Measurements from ENCODE around the gene WDTC1.

The WDTC1 gene

GRCh38 chr1:27314169-27314568 lies 79.7 kb downstream of the WDTC1 start:
- H3K27me3 ChIP-seq (ENCODE audit: control insufficient read depth in 1 of 2, insufficient read depth in 2 of 2, low read length in 2 of 2) = peaks cover 0 to 10% of the 10 kb centered on the region in 2 donors
- no peaks in the 10 kb centered on the region for H3K4me1 ChIP-seq (ENCODE audit: control insufficient read depth in 1 of 2, insufficient read depth in 2 of 2, low read length in 2 of 2)
- no peak overlapping the region for H3K4me3 ChIP-seq (ENCODE audit: low read depth in 1 of 2, low read length in 2 of 2)
- H3K36me3 ChIP-seq (ENCODE audit: control insufficient read depth in 1 of 2, insufficient read depth in 2 of 2, low read length in 2 of 2) = peaks cover 0 to 3% of the 10 kb centered on the region in 2 donors
- no peak overlapping the region for H3K9ac ChIP-seq (ENCODE audit: low read depth in 1 of 2, low read length in 2 of 2)
- H3K9me3 ChIP-seq (ENCODE audit: control insufficient read depth in 1 of 2, low read length in 2 of 2) = no peaks in the 10 kb centered on the region
- H3K27ac ChIP-seq (ENCODE audit: low read depth, low read length) = no peak overlapping the region

- H3K4me3 ChIP-seq (ENCODE audit: low read depth in 1 of 2, low read length in 2 of 2) = no peak overlapping the region
- H3K4me1 ChIP-seq (ENCODE audit: control insufficient read depth in 1 of 2, insufficient read depth in 2 of 2, low read length in 2 of 2) = no peaks in the 10 kb centered on the region
- H3K36me3 ChIP-seq (ENCODE audit: control insufficient read depth in 1 of 2, insufficient read depth in 2 of 2, low read length in 2 of 2) = peaks cover 0 to 3% of the 10 kb centered on the region in 2 donors
- peaks cover 3 to 10% of the 10 kb centered on the region in 2 donors for H3K27me3 ChIP-seq (ENCODE audit: control insufficient read depth in 1 of 2, insufficient read depth in 2 of 2, low read length in 2 of 2)
- no peak overlapping the region for H3K9ac ChIP-seq (ENCODE audit: low read depth in 1 of 2, low read length in 2 of 2)
- H3K9me3 ChIP-seq (ENCODE audit: control insufficient read depth in 1 of 2, low read length in 2 of 2) = no peaks in the 10 kb centered on the region
- H3K27ac ChIP-seq (ENCODE audit: low read depth, low read length) = no peak overlapping the region
These were observed 80.3 kb downstream of the WDTC1 start for GRCh38 chr1:27314737-27315136.

GRCh38 chr1:27316860-27317259 lies 82.4 kb downstream of the WDTC1 start:
- Histone ChIP-seq H3K36me3 (ENCODE audit: control insufficient read depth in 1 of 2, insufficient read depth in 2 of 2, low read length in 2 of 2) (no peaks in the 10 kb centered on the region), H3K9me3 (ENCODE audit: control insufficient read depth in 1 of 2, low read length in 2 of 2) (no peaks in the 10 kb centered on the region), H3K4me3 (ENCODE audit: low read depth in 1 of 2, low read length in 2 of 2) (no peak overlapping the region), H3K9ac (ENCODE audit: low read depth in 1 of 2, low read length in 2 of 2) (no peak overlapping the region), H3K4me1 (ENCODE audit: control insufficient read depth in 1 of 2, insufficient read depth in 2 of 2, low read length in 2 of 2) (peaks cover 0 to 3% of the 10 kb centered on the region in 2 donors), H3K27ac (ENCODE audit: low read depth, low read length) (no peak overlapping the region), H3K27me3 (ENCODE audit: control insufficient read depth in 1 of 2, insufficient read depth in 2 of 2, low read length in 2 of 2) (peaks cover 3 to 10% of the 10 kb centered on the region in 2 donors)

- Histone ChIP-seq H3K4me1 (ENCODE audit: control insufficient read depth in 1 of 2, insufficient read depth in 2 of 2, low read length in 2 of 2) (peaks cover 5 to 11% of the 10 kb centered on the region in 2 donors), H3K27ac (ENCODE audit: low read depth, low read length) (no peak overlapping the region), H3K36me3 (ENCODE audit: control insufficient read depth in 1 of 2, insufficient read depth in 2 of 2, low read length in 2 of 2) (no peaks in the 10 kb centered on the region), H3K27me3 (ENCODE audit: control insufficient read depth in 1 of 2, insufficient read depth in 2 of 2, low read length in 2 of 2) (peaks cover 3 to 10% of the 10 kb centered on the region in 2 donors), H3K4me3 (ENCODE audit: low read depth in 1 of 2, low read length in 2 of 2) (no peak overlapping the region), H3K9me3 (ENCODE audit: control insufficient read depth in 1 of 2, low read length in 2 of 2) (no peaks in the 10 kb centered on the region), H3K9ac (ENCODE audit: low read depth in 1 of 2, low read length in 2 of 2) (no peak overlapping the region)
These were observed 83.7 kb downstream of the WDTC1 start for GRCh38 chr1:27318136-27318535.

GRCh38 chr1:27318596-27318995 lies 84.2 kb downstream of the WDTC1 start:
- Histone ChIP-seq H3K27ac (ENCODE audit: low read depth, low read length) (no peak overlapping the region), H3K4me3 (ENCODE audit: low read depth in 1 of 2, low read length in 2 of 2) (no peak overlapping the region), H3K27me3 (ENCODE audit: control insufficient read depth in 1 of 2, insufficient read depth in 2 of 2, low read length in 2 of 2) (peaks cover 3 to 10% of the 10 kb centered on the region in 2 donors), H3K36me3 (ENCODE audit: control insufficient read depth in 1 of 2, insufficient read depth in 2 of 2, low read length in 2 of 2) (no peaks in the 10 kb centered on the region), H3K9ac (ENCODE audit: low read depth in 1 of 2, low read length in 2 of 2) (no peak overlapping the region), H3K9me3 (ENCODE audit: control insufficient read depth in 1 of 2, low read length in 2 of 2) (no peaks in the 10 kb centered on the region), H3K4me1 (ENCODE audit: control insufficient read depth in 1 of 2, insufficient read depth in 2 of 2, low read length in 2 of 2) (peaks cover 7 to 15% of the 10 kb centered on the region in 2 donors)

DNA sequence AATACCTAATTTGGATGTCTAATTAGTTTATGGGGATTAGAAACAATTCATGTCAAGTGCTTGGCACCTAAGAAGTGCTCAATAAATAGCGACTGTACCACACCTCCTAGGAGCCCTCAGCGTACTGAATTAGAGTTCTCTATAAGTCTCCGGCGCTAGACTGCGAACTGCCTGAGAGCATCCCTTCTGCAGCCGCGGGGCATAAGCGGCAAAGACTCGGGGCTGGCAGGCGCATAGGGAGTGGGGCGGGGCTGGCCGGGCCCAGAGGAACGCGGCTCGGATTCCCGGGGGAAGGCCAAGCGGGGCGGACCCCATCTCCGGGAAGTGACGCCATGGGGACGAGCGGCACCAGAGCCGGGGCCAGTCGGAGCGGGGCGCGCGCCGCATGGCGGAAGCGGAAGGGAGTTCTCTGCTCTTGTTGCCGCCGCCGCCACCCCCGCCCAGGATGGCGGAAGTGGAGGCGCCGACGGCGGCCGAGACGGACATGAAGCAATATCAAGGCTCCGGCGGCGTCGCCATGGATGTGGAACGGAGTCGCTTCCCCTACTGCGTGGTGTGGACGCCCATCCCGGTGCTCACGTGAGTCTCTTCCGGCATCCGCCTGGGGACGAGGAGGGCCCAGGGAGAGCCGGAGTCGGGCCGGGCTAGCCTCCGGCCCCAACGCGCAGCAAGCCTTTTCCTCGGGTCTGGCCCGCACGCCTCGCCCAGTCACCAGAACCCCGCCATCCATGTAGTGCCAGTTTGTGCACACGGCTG lies 87.6 kb downstream of the WDTC1 start, which contains the start of gene TMEM222:
TMEM222 (plus strand) TSS at position 351 of the 756 bp plus-strand sequence; CDS start at position 386, 35 bp downstream.
- Histone ChIP-seq H3K27me3 (ENCODE audit: control insufficient read depth in 1 of 2, insufficient read depth in 2 of 2, low read length in 2 of 2) (peaks cover 3 to 10% of the 10 kb centered on the region in 2 donors), H3K4me1 (ENCODE audit: control insufficient read depth in 1 of 2, insufficient read depth in 2 of 2, low read length in 2 of 2) (peaks cover 7 to 18% of the 10 kb centered on the region in 2 donors), H3K9ac (ENCODE audit: low read depth in 1 of 2, low read length in 2 of 2) (peak within 1 kb of the TSS; percentile 92 to 98), H3K27ac (ENCODE audit: low read depth, low read length) (peak within 1 kb of the TSS; percentile 87), H3K36me3 (ENCODE audit: control insufficient read depth in 1 of 2, insufficient read depth in 2 of 2, low read length in 2 of 2) (peaks cover 8 to 11% of the 10 kb centered on the region in 2 donors), H3K9me3 (ENCODE audit: control insufficient read depth in 1 of 2, low read length in 2 of 2) (no peaks in the 10 kb centered on the region), H3K4me3 (ENCODE audit: low read depth in 1 of 2, low read length in 2 of 2) (peak within 1 kb of the TSS; percentile 96 to 98)

DNA sequence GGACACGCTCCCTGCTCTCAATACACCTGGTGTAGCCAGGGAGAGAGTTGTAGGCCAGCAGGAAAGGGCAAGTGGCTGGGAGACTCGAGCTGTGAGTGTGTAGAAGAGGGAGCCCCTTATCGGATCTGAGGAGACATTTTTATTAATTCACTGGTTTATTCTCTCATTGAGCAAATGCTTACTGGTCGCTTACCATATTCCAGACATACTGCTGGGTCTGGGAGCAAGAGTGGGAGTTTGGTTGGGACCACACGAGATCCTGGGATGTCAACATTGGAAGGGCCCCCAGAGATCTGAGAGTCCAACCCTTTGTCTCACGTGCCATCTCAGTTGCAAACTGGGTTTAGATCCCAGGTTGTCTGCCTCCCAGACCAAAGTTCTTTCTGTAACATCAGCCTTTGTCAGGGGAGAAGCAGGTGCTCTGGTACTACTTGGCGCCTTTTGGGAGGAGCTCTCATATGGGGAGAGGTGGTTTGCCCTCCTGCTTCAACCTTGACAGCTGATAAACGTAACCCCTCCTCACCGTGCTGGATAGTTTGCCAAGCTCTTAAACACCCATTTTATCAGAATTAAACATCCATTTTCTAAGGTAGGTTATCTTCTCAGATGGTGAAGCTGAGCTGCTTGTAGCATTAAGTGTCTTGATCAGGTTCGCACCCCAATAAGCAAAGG lies 88.3 kb downstream of the WDTC1 start:
- Histone ChIP-seq H3K4me3 (ENCODE audit: low read depth in 1 of 2, low read length in 2 of 2) (peak overlapping the region; percentile 96 to 98), H3K27ac (ENCODE audit: low read depth, low read length) (peak overlapping the region; percentile 87), H3K9me3 (ENCODE audit: control insufficient read depth in 1 of 2, low read length in 2 of 2) (no peaks in the 10 kb centered on the region), H3K27me3 (ENCODE audit: control insufficient read depth in 1 of 2, insufficient read depth in 2 of 2, low read length in 2 of 2) (peaks cover 3 to 10% of the 10 kb centered on the region in 2 donors), H3K9ac (ENCODE audit: low read depth in 1 of 2, low read length in 2 of 2) (peak overlapping the region; percentile 92 to 98), H3K36me3 (ENCODE audit: control insufficient read depth in 1 of 2, insufficient read depth in 2 of 2, low read length in 2 of 2) (peaks cover 8 to 12% of the 10 kb centered on the region in 2 donors), H3K4me1 (ENCODE audit: control insufficient read depth in 1 of 2, insufficient read depth in 2 of 2, low read length in 2 of 2) (peaks cover 7 to 18% of the 10 kb centered on the region in 2 donors)

DNA sequence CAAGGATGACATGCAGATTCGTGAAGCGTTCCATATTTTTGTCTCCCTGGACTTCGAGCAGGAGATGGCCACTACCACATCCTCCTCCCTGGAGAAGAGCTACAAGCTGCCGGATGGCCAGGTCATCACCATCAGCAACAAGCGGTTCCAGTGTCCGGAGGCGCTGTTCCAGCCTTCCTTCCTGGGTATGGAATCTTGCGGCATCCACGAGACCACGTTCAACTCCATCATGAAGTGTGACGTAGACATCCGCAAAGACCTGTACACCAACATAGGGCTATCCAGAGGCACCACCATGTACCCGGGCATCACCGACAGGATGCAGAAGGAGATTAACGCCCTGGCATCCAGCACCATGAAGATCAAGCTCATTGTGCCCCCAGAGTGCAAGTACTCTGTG lies 90.9 kb downstream of the WDTC1 start:
- Histone ChIP-seq H3K36me3 (ENCODE audit: control insufficient read depth in 1 of 2, insufficient read depth in 2 of 2, low read length in 2 of 2) (peaks cover 16 to 17% of the 10 kb centered on the region in 2 donors), H3K4me1 (ENCODE audit: control insufficient read depth in 1 of 2, insufficient read depth in 2 of 2, low read length in 2 of 2) (peaks cover 7 to 18% of the 10 kb centered on the region in 2 donors)

GRCh38 chr1:27327964-27328363 lies 93.5 kb downstream of the WDTC1 start:
- H3K27me3 ChIP-seq (ENCODE audit: control insufficient read depth in 1 of 2, insufficient read depth in 2 of 2, low read length in 2 of 2) = no peaks in the 10 kb centered on the region
- H3K4me1 ChIP-seq (ENCODE audit: control insufficient read depth in 1 of 2, insufficient read depth in 2 of 2, low read length in 2 of 2) = peaks cover 5 to 9% of the 10 kb centered on the region in 2 donors
- no peaks in the 10 kb centered on the region for H3K9me3 ChIP-seq (ENCODE audit: control insufficient read depth in 1 of 2, low read length in 2 of 2)
- H3K27ac ChIP-seq (ENCODE audit: low read depth, low read length) = no peak overlapping the region
- no peak overlapping the region for H3K4me3 ChIP-seq (ENCODE audit: low read depth in 1 of 2, low read length in 2 of 2)
- no peak overlapping the region for H3K9ac ChIP-seq (ENCODE audit: low read depth in 1 of 2, low read length in 2 of 2)
- H3K36me3 ChIP-seq (ENCODE audit: control insufficient read depth in 1 of 2, insufficient read depth in 2 of 2, low read length in 2 of 2) = peaks cover 25 to 28% of the 10 kb centered on the region in 2 donors

More for the DNA sequence above, 90.9 kb downstream of the WDTC1 start:
- no peak overlapping the region for H3K4me3 ChIP-seq (ENCODE audit: low read depth in 1 of 2, low read length in 2 of 2)
- no peaks in the 10 kb centered on the region for H3K27me3 ChIP-seq (ENCODE audit: control insufficient read depth in 1 of 2, insufficient read depth in 2 of 2, low read length in 2 of 2)
- H3K9me3 ChIP-seq (ENCODE audit: control insufficient read depth in 1 of 2, low read length in 2 of 2) = no peaks in the 10 kb centered on the region
- H3K27ac ChIP-seq (ENCODE audit: low read depth, low read length) = no peak overlapping the region
- H3K9ac ChIP-seq (ENCODE audit: low read depth in 1 of 2, low read length in 2 of 2) = no peak overlapping the region

DNA sequence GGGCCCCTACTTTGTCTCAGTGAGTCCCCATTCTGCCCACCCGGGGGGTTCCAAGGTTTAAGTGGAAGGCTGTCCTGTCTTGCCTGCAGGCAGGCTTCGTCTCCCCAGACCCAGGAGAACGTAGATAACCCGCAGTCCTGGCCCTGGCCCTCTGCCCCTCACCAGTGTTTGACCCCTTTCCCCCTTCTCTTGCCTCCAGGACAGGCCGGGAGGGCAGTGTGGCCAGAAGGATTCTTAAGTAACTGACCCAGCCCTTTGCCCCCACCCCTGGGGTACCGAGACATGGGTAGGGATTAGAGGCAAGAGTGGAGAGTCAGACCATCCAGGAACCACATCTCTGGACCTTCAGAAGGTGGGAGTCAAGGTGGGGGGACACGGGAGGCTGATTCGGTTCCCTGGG lies 96.4 kb downstream of the WDTC1 start:
- Histone ChIP-seq H3K4me1 (ENCODE audit: control insufficient read depth in 1 of 2, insufficient read depth in 2 of 2, low read length in 2 of 2) (no peaks in the 10 kb centered on the region), H3K27me3 (ENCODE audit: control insufficient read depth in 1 of 2, insufficient read depth in 2 of 2, low read length in 2 of 2) (no peaks in the 10 kb centered on the region), H3K36me3 (ENCODE audit: control insufficient read depth in 1 of 2, insufficient read depth in 2 of 2, low read length in 2 of 2) (peaks cover 31 to 50% of the 10 kb centered on the region in 2 donors), H3K27ac (ENCODE audit: low read depth, low read length) (no peak overlapping the region), H3K9ac (ENCODE audit: low read depth in 1 of 2, low read length in 2 of 2) (no peak overlapping the region), H3K9me3 (ENCODE audit: control insufficient read depth in 1 of 2, low read length in 2 of 2) (no peaks in the 10 kb centered on the region), H3K4me3 (ENCODE audit: low read depth in 1 of 2, low read length in 2 of 2) (no peak overlapping the region)
